Common myeloid progenitor, CD34-positive (primary cell): Measurements from ENCODE around the gene RGS7BP.

Source experiments
- CTCF ChIA-PET: fragments of 350-600 bp; sonication (Branson Sonifier 250); formaldehyde crosslinking; loops from one replicate; lab custom pipeline; 2021; ENCODE audit warnings: antibody characterized with exemption; lab: Charles Lee
- POLR2A ChIA-PET: fragments of 350-600 bp; sonication (Branson Sonifier 250); formaldehyde crosslinking; loops from one replicate; lab custom pipeline; 2021; ENCODE audit warnings: antibody characterized with exemption; lab: Charles Lee
- DNase-seq, 3 donors: peaks; one replicate each; pipeline versions ENCODE4 v3.0.0 to v3.0.0-alpha.2; 2013
- H3K27ac ChIP-seq, 2 experiments: 1 replicate in 1 of 2; 2 replicates in 1 of 2; pipeline ENCODE4 v1.7.0; 2013; ENCODE audit warnings: inconsistent platforms in 2 of 2, low read length in 2 of 2, mild to moderate bottlenecking in 2 of 2, low read depth in 1 of 2, moderate library complexity in 1 of 2; ENCODE audit not compliant: severe bottlenecking in 2 of 2, insufficient read depth in 1 of 2, poor library complexity in 1 of 2
- H3K27me3 ChIP-seq, 5 experiments: replicated peaks in 2 of 5; 1 replicate in 3 of 5; 2 replicates in 2 of 5; pipeline versions ENCODE4 v1.6.1 to v1.7.0; 2013; ENCODE audit warnings: low read length in 4 of 5, mild to moderate bottlenecking in 2 of 5, moderate library complexity in 2 of 5, inconsistent platforms in 1 of 5; ENCODE audit not compliant: insufficient read depth in 5 of 5, control insufficient read depth in 4 of 5
- H3K36me3 ChIP-seq, 4 experiments: 1 replicate in 2 of 4; 2 replicates in 2 of 4; pipeline versions ENCODE4 v1.6.1 to v1.7.0; 2013; ENCODE audit warnings: low read length in 3 of 4, control low read depth in 1 of 4, mild to moderate bottlenecking in 1 of 4; ENCODE audit not compliant: control insufficient read depth in 4 of 4, insufficient read depth in 4 of 4
- H3K4me1 ChIP-seq, 4 experiments: 1 replicate in 3 of 4; 2 replicates in 1 of 4; pipeline versions ENCODE4 v1.6.1 to v1.7.1; 2013; ENCODE audit warnings: low read length in 3 of 4, mild to moderate bottlenecking in 3 of 4, control low read depth in 1 of 4, inconsistent platforms in 1 of 4, moderate library complexity in 1 of 4; ENCODE audit not compliant: control insufficient read depth in 4 of 4, insufficient read depth in 4 of 4; ENCODE audit errors: control extremely low read depth in 1 of 4
- H3K4me3 ChIP-seq, 7 experiments: 1 replicate in 4 of 7; 2 replicates in 3 of 7; pipeline versions ENCODE4 v1.5.1 to v1.7.0; 2013; ENCODE audit warnings: mild to moderate bottlenecking in 7 of 7, low read length in 6 of 7, moderate library complexity in 6 of 7, inconsistent platforms in 2 of 7, low read depth in 2 of 7, control low read depth in 1 of 7; ENCODE audit not compliant: insufficient read depth in 4 of 7, control insufficient read depth in 1 of 7; ENCODE audit errors: extremely low read depth in 1 of 7
- H3K9me3 ChIP-seq, 5 experiments: 1 replicate in 4 of 5; 2 replicates in 1 of 5; pipeline versions ENCODE4 v1.6.1 to v1.7.1; 2013; ENCODE audit warnings: low read length in 4 of 5, mild to moderate bottlenecking in 2 of 5, inconsistent platforms in 1 of 5, low read depth in 1 of 5, moderate library complexity in 1 of 5; ENCODE audit not compliant: control insufficient read depth in 4 of 5, insufficient read depth in 2 of 5; ENCODE audit errors: control extremely low read depth in 1 of 5
- WGBS: methylation state at CpG from one replicate; pipeline ENCODE4 v1.1.5; 2013; ENCODE audit not compliant: insufficient coverage; 5-methylcytosine and 5-hydroxymethylcytosine counted together

Gene RGS7BP

DNA sequence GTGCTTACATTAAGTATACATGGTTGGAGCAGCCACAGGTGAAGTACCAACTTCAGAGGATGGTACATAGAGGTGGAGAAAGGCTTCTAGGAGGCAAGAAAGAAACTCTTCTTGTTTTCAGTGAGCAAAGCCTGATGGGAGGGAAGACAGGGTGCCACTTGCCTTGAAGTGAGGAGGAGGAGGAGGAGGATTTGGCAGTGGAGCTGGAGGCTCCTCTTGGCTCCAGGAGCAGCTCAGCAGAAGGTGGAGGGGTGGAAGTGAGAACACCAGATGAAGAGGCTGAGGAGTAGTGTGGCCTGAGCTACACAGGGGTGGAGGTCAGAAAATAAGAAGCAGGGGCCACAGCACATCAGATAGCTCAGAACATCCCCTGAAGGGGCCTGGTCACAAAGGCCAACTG is 93.4 kb downstream of the RGS7BP start:
- Histone ChIP-seq H3K4me1 (no peaks in the 10 kb centered on the region), H3K27ac (no peak overlapping the region), H3K4me3 (no peak overlapping the region), H3K36me3 (no peaks in the 10 kb centered on the region), H3K27me3 (peaks cover 0 to 6% (median 3%) of the 10 kb centered on the region in 5 experiments), H3K9me3 (no peaks in the 10 kb centered on the region)
- CTCF ChIA-PET: interaction anchor here (1.1 kb wide), 1 partner anchor 12 kb away, joined by 4 read pairs; no protein-coding TSS in a partner anchor
- DNase-seq: no peak
- POLR2A ChIA-PET: no interaction called here

DNA sequence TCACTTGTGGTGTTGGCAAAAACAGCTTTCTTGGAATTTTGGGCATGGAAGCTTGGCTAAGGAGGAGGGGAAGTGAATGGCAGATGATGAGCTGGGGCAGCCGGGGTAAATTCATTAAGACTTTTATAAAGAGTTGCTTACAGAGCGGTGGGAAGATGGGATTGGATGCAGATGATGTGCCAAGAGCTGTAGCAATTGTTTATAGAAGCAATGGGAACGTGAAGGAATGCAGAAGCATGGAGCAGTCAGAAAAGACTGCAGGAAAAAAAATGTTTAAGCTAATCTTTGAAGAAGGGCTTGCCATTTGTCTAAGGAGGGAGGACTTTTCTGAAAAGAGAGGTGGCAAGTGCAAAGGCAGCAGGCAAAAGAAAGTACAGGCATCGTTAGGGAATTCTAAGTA is 97.9 kb downstream of the RGS7BP start:
- Histone ChIP-seq H3K4me3 (no peak overlapping the region), H3K9me3 (no peaks in the 10 kb centered on the region), H3K27ac (no peak overlapping the region), H3K27me3 (peaks cover 0 to 8% (median 5%) of the 10 kb centered on the region in 5 experiments), H3K4me1 (no peaks in the 10 kb centered on the region), H3K36me3 (no peaks in the 10 kb centered on the region)
- DNase-seq: no peak
- ChIA-PET POLR2A (interaction anchor here (0.6 kb wide), 1 partner anchor 728 kb away, joined by 3 read pairs; no protein-coding TSS in a partner anchor), CTCF (no interaction called here)
- 88% methylated on average over 4 of the region's 4 CpGs for WGBS

DNA sequence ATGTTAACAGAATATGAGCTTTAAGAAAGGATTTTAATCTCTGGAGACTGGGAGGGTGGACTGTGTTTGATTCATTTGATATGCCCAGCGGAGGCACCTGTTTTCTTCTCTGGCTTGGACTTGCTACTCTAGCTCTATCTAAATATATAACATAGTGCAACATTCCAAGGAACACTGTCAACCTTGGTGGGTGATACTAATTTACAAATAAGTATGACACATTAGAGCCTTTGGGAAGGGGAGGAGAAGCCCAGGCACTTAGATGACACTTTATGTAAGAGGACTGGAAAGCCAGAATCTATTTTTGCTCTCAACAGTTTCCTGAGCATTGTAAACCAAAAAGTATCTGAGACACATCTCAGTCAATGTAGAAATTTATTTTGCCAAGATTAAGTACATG is 101.1 kb downstream of the RGS7BP start:
- H3K4me3 ChIP-seq: no peak overlapping the region
- no peaks in the 10 kb centered on the region for H3K4me1 ChIP-seq
- H3K36me3 ChIP-seq: no peaks in the 10 kb centered on the region
- no peak for DNase-seq
- WGBS: no CpG with 5 or more reads among the region's 1 CpG
- peaks cover 0 to 10% (median 5%) of the 10 kb centered on the region in 5 experiments for H3K27me3 ChIP-seq
- no peak overlapping the region for H3K27ac ChIP-seq
- CTCF ChIA-PET: no interaction called here
- POLR2A ChIA-PET: no interaction called here
- no peaks in the 10 kb centered on the region for H3K9me3 ChIP-seq

DNA sequence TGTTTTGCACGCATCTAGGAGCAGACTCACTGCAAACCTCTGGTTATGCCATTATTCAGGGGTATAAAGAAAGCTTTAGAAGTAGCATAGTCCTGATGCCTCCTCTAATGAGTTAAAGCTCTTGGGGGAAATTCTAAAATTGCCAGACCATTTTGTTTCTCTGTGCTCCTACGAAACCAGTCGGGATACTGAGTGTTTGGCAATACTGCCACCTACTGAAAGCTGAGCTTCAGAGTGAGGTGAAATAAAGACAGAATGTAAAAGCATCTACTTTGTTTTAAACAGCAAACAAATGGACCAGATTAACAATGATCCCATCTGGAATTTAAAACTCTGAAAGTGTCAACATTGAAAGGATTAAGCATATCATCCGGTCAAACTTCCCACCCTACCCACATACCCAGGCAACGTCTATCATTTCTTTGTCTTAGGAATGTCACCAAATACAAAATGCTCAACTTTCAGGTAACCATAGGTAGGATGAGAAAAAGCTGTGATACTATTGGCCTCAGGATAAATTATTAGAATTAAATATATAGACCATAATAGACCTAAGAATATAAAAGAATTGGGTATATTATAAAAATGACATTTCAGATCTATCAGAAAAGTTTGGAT is 106.6 kb downstream of the RGS7BP start:
- peak; percentile 22 to 62 (median 52) for DNase-seq
- ChIA-PET CTCF (interaction anchor here (0.8 to 4.7 kb wide), 11 partner anchors 9 to 1696 kb away, joined by 3 to 29 read pairs (median 3); no protein-coding TSS in a partner anchor), POLR2A (no interaction called here)
- Histone ChIP-seq H3K9me3 (no peaks in the 10 kb centered on the region), H3K27ac (no peak overlapping the region), H3K36me3 (no peaks in the 10 kb centered on the region), H3K4me3 (no peak overlapping the region), H3K4me1 (no peaks in the 10 kb centered on the region), H3K27me3 (peaks cover 0 to 17% (median 6%) of the 10 kb centered on the region in 5 experiments)
- 33% methylated on average over 3 of the region's 5 CpGs for WGBS

DNA sequence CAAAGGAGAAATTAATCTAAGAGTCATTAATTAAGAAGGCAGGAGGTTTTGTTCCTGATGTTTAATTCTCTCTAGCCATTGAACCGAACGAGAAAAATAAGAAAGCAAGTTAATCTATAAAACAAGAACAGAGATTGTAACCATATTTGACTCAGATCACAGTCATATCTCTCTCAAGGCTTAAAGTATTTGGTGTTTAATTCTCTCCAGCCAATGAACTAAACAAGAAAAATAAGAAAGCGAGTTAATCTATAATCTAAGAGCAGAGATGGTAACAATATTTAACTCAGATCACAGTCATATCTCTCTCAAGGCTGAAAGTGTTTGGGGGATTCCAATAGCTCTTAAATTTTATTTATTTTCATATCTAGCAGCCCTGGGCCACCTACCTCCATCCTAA is 110.1 kb downstream of the RGS7BP start:
- H3K36me3 ChIP-seq: no peaks in the 10 kb centered on the region
- WGBS: no CpG with 5 or more reads among the region's 3 CpGs

DNA sequence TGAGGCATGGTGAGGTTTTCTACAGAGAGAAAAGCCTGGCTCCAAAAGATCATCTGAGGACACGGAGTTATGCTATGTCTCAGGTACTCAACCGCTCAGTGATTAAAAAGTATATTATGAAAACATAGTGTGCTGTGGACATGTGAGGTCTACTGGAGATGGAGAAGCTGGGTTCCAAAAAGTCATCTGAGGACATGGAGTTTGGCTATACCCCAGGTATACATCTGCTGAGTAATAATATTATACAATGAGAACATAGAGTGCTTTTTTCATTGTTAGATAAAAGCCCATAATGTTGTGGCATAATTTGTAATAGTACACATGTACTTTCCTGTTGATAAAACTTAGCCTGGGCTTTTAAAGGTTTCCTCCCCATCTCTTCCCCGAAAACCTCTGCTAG is 113.8 kb downstream of the RGS7BP start:
- DNase-seq: no peak
- H3K27ac ChIP-seq: no peak overlapping the region
- H3K9me3 ChIP-seq: no peaks in the 10 kb centered on the region
- WGBS: 100% methylated on average over 2 of the region's 3 CpGs
- H3K4me1 ChIP-seq: no peaks in the 10 kb centered on the region
- no peak overlapping the region for H3K4me3 ChIP-seq
- CTCF ChIA-PET: no interaction called here
- peaks cover 0 to 9% (median 2%) of the 10 kb centered on the region in 5 experiments for H3K27me3 ChIP-seq
- no peaks in the 10 kb centered on the region for H3K36me3 ChIP-seq
- POLR2A ChIA-PET: no interaction called here

More for the DNA sequence above, 110.1 kb downstream of the RGS7BP start:
- H3K27ac ChIP-seq: no peak overlapping the region
- H3K4me3 ChIP-seq: no peak overlapping the region
- no peak for DNase-seq
- ChIA-PET POLR2A (no interaction called here), CTCF (interaction anchor here (1.1 to 1.4 kb wide), 2 partner anchors 8 to 387 kb away, joined by 3 to 6 read pairs; no protein-coding TSS in a partner anchor)
- H3K9me3 ChIP-seq: no peaks in the 10 kb centered on the region
- peaks cover 0 to 12% (median 4%) of the 10 kb centered on the region in 5 experiments for H3K27me3 ChIP-seq
- H3K4me1 ChIP-seq: no peaks in the 10 kb centered on the region

DNA sequence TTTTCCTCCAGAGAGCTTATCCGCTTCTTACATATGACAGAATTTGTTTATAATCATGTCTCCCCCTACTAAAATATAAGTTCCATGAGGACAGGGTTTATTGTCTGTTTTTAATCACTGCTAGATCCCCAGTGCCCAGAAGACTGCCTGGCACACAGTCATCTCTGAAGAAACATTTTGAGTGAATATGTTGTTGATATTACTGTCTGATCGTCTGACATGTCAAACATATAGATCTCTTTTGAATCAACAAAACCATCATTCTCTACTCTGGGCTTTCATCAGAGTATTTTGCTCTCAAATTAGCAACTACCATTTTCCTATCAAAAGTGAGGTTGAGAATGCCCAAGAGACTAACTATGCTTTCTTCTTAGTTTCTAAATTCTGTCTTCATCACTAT is 117.2 kb downstream of the RGS7BP start:
- H3K27me3 ChIP-seq: no peaks in the 10 kb centered on the region
- no peaks in the 10 kb centered on the region for H3K4me1 ChIP-seq
- no CpG with 5 or more reads among the region's 2 CpGs for WGBS
- no peak overlapping the region for H3K27ac ChIP-seq
- DNase-seq: no peak
- H3K36me3 ChIP-seq: no peaks in the 10 kb centered on the region
- CTCF ChIA-PET: interaction anchor here (1.3 to 1.7 kb wide), 2 partner anchors 11 to 12 kb away, joined by 3 to 8 read pairs; no protein-coding TSS in a partner anchor
- POLR2A ChIA-PET: no interaction called here
- no peak overlapping the region for H3K4me3 ChIP-seq
- peaks cover 0 to 2% (median 0%) of the 10 kb centered on the region in 5 experiments for H3K9me3 ChIP-seq
